IPS DF 4.7 (cell line): ENCODE data around the gene ZFR.
"Not testable (repeated sequence)": the region's sequence is repeated elsewhere in the genome, so short reads cannot be mapped to it uniquely, and the experiment has no call there.

Experiments
- DNase-seq: peaks from one replicate; pipeline ENCODE4 v3.0.0-alpha.2; 2013; ENCODE audit warnings: low spot score; ENCODE audit errors: extremely low read depth

The ZFR gene

GRCh38 chr5:32413466-32414263 is 30.9 kb downstream of the ZFR start:
- no peak for DNase-seq

- DNase-seq = no peak
These were observed 33.9 kb downstream of the ZFR start for GRCh38 chr5:32410630-32411029.

- no peak for DNase-seq
These were observed 37.9 kb downstream of the ZFR start for GRCh38 chr5:32406650-32407049.

- DNase-seq = no peak
These were observed 39.0 kb downstream of the ZFR start for GRCh38 chr5:32405507-32405906.

- DNase-seq = no peak
These were observed 40.8 kb downstream of the ZFR start for GRCh38 chr5:32403760-32404159.

- DNase-seq = no peak
These were observed 44.1 kb downstream of the ZFR start for GRCh38 chr5:32400401-32400800.

- not testable (repeated sequence) for DNase-seq
These were observed 45.8 kb downstream of the ZFR start for GRCh38 chr5:32398754-32399153.

- no peak for DNase-seq
These were observed 49.6 kb downstream of the ZFR start for GRCh38 chr5:32394981-32395380.

GRCh38 chr5:32392039-32392438 is 52.5 kb downstream of the ZFR start:
- no peak for DNase-seq

GRCh38 chr5:32390819-32391591 is 53.5 kb downstream of the ZFR start:
- DNase-seq = no peak

GRCh38 chr5:32388432-32389129 is 56.0 kb downstream of the ZFR start:
- DNase-seq = no peak

- DNase-seq = no peak
These were observed 56.7 kb downstream of the ZFR start for GRCh38 chr5:32387841-32388240.

- DNase-seq = no peak
These were observed 57.3 kb downstream of the ZFR start for GRCh38 chr5:32387211-32387610.

GRCh38 chr5:32384621-32385020 is 59.9 kb downstream of the ZFR start:
- DNase-seq = no peak

GRCh38 chr5:32383586-32383985 is 61.0 kb downstream of the ZFR start:
- no peak for DNase-seq

GRCh38 chr5:32383065-32383464 is 61.5 kb downstream of the ZFR start:
- DNase-seq = no peak

- no peak for DNase-seq
These were observed 65.1 kb downstream of the ZFR start for GRCh38 chr5:32379421-32379820.

- no peak for DNase-seq
These were observed 65.6 kb downstream of the ZFR start for GRCh38 chr5:32378966-32379365.

GRCh38 chr5:32369542-32370155 is 74.9 kb downstream of the ZFR start:
- DNase-seq = no peak

- DNase-seq = no peak
These were observed 75.5 kb downstream of the ZFR start for GRCh38 chr5:32369032-32369431.

GRCh38 chr5:32367271-32367670 is 77.3 kb downstream of the ZFR start:
- DNase-seq = not testable (repeated sequence)

- DNase-seq = no peak
These were observed 78.9 kb downstream of the ZFR start for GRCh38 chr5:32365623-32366022.
